ENCODE data around the gene UGT1A8.

GRCh38 chr2:233699424-233700027 lies 82.1 kb downstream of the UGT1A8 start:
- TF ChIP-seq, protein P1, sequence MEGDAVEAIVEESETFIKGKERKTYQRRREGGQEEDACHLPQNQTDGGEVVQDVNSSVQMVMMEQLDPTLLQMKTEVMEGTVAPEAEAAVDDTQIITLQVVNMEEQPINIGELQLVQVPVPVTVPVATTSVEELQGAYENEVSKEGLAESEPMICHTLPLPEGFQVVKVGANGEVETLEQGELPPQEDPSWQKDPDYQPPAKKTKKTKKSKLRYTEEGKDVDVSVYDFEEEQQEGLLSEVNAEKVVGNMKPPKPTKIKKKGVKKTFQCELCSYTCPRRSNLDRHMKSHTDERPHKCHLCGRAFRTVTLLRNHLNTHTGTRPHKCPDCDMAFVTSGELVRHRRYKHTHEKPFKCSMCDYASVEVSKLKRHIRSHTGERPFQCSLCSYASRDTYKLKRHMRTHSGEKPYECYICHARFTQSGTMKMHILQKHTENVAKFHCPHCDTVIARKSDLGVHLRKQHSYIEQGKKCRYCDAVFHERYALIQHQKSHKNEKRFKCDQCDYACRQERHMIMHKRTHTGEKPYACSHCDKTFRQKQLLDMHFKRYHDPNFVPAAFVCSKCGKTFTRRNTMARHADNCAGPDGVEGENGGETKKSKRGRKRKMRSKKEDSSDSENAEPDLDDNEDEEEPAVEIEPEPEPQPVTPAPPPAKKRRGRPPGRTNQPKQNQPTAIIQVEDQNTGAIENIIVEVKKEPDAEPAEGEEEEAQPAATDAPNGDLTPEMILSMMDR (IDR thresholded peaks at IDR 0.05), result no peak
- no peak for TF ChIP-seq POLR2A (IDR thresholded peaks at IDR 0.05)
- no peak for TF ChIP-seq POLR2AphosphoS5 (IDR thresholded peaks at IDR 0.05; ENCODE audit: insufficient read depth in 1 of 2, low read depth in 1 of 2)

Measured in vagina (tissue), 2 donors.